MM.1S (cell line): Measurements from ENCODE around the gene OR8A1.

Experiments
- DNase-seq: peaks from one replicate; pipeline ENCODE4 v3.0.0-alpha.2; 2015
- H2AFZ ChIP-seq: fragments of 300-600 bp; sonication (generic); 2 replicates; pipeline ENCODE4 v1.6.0; 2016; ENCODE audit warnings: antibody characterized with exemption, low read length
- H3F3A ChIP-seq: fragments of 300-600 bp; sonication (generic); 2 replicates; pipeline ENCODE4 v1.6.1; 2016; ENCODE audit warnings: mild to moderate bottlenecking, antibody characterized with exemption, low read length, moderate library complexity, mixed read lengths; ENCODE audit not compliant: insufficient read depth
- H3K27ac ChIP-seq: fragments of 300-600 bp; sonication (generic); 2 replicates; pipeline ENCODE4 v1.5.1; 2016; ENCODE audit warnings: mild to moderate bottlenecking, low read length
- H3K27me3 ChIP-seq: fragments of 300-600 bp; sonication (generic); replicated peaks from 2 replicates; pipeline ENCODE4 v1.6.0; 2016; ENCODE audit warnings: low read length; ENCODE audit not compliant: insufficient read depth
- H3K36me3 ChIP-seq: fragments of 300-600 bp; sonication (generic); replicated peaks from 2 replicates; pipeline ENCODE4 v1.6.1; 2016; ENCODE audit warnings: mild to moderate bottlenecking, low read length, mixed read lengths; ENCODE audit not compliant: insufficient read depth
- H3K4me1 ChIP-seq: fragments of 300-600 bp; sonication (generic); 2 replicates; pipeline ENCODE4 v1.6.1; 2016; ENCODE audit warnings: low read length, mixed read lengths
- H3K4me2 ChIP-seq: fragments of 300-600 bp; sonication (generic); 2 replicates; pipeline ENCODE4 v1.6.0; 2016; ENCODE audit warnings: low read depth, low read length
- H3K4me3 ChIP-seq: fragments of 300-600 bp; sonication (generic); 2 replicates; pipeline ENCODE4 v1.5.1; 2016; ENCODE audit warnings: low read length, mixed read lengths
- H3K79me2 ChIP-seq: fragments of 300-600 bp; sonication (generic); 2 replicates; pipeline ENCODE4 v1.6.1; 2016; ENCODE audit warnings: mixed run types, low read length, mixed read lengths
- H3K9ac ChIP-seq: fragments of 300-600 bp; sonication (generic); 2 replicates; pipeline ENCODE4 v1.6.1; 2016; ENCODE audit warnings: low read length, mixed read lengths
- H3K9me2 ChIP-seq: fragments of 300-600 bp; sonication (generic); replicated peaks from 2 replicates; pipeline ENCODE4 v1.6.1; 2016; ENCODE audit warnings: mild to moderate bottlenecking, low read length, mixed read lengths; ENCODE audit not compliant: insufficient read depth
- H3K9me3 ChIP-seq: fragments of 300-600 bp; sonication (generic); replicated peaks from 2 replicates; pipeline ENCODE4 v1.6.1; 2016; ENCODE audit warnings: mild to moderate bottlenecking, low read length, mixed read lengths; ENCODE audit not compliant: insufficient read depth
- H4K20me1 ChIP-seq: fragments of 300-600 bp; sonication (generic); 2 replicates; pipeline ENCODE4 v1.6.1; 2016; ENCODE audit warnings: mild to moderate bottlenecking, low read length, moderate library complexity, mixed read lengths; ENCODE audit not compliant: insufficient read depth
- EZH2 ChIP-seq: fragments of 300-600 bp; sonication (generic); optimal IDR thresholded peaks from 2 replicates; pipeline ENCODE3; 2017; ENCODE audit warnings: low read depth, mild to moderate bottlenecking, antibody characterized with exemption, low read length, mixed read lengths
- EZH2phosphoT487 ChIP-seq: fragments of 300-600 bp; sonication (generic); IDR thresholded peaks from 2 replicates; pipeline ENCODE4 v1.6.1; 2018; ENCODE audit warnings: antibody characterized with exemption, low read length
- TF ChIP-seq, protein P1 (sequence below): fragments of 300-600 bp; sonication (generic); IDR thresholded peaks from 2 replicates; pipeline ENCODE4 v1.5.1; 2016; ENCODE audit warnings: antibody characterized with exemption, low read length, mixed read lengths

The OR8A1 gene

DNA sequence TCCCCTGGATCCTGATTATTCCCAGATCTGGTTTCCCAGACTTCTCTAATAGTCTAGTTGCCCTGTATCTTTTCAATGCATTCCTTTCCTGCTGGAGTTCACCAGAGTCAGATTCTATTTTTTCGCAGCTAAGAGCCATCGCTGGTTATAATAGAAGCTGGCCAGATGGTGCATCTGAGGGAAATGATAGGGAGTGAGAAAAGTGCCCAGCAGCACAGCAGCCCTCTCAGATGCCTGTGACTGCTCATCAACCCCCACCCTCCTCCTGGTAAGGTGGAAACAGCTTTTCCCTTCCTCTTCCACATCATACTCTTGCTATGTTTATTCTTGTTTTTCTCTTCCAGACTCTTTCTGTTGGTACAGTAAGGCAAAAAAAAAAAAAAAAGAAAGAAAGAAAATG is 12.8 kb downstream of the OR8A1 start:
- H3K27me3 ChIP-seq, result no peaks in the 10 kb centered on the region
- H3K27ac ChIP-seq, result no peak overlapping the region
- H3F3A ChIP-seq, result no peaks in the 10 kb centered on the region
- TF ChIP-seq EZH2 (no peak), EZH2phosphoT487 (no peak)
- TF ChIP-seq, protein P1, sequence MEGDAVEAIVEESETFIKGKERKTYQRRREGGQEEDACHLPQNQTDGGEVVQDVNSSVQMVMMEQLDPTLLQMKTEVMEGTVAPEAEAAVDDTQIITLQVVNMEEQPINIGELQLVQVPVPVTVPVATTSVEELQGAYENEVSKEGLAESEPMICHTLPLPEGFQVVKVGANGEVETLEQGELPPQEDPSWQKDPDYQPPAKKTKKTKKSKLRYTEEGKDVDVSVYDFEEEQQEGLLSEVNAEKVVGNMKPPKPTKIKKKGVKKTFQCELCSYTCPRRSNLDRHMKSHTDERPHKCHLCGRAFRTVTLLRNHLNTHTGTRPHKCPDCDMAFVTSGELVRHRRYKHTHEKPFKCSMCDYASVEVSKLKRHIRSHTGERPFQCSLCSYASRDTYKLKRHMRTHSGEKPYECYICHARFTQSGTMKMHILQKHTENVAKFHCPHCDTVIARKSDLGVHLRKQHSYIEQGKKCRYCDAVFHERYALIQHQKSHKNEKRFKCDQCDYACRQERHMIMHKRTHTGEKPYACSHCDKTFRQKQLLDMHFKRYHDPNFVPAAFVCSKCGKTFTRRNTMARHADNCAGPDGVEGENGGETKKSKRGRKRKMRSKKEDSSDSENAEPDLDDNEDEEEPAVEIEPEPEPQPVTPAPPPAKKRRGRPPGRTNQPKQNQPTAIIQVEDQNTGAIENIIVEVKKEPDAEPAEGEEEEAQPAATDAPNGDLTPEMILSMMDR, result no peak
- H3K4me1 ChIP-seq, result no peaks in the 10 kb centered on the region
- no peaks in the 10 kb centered on the region for H3K9me2 ChIP-seq
- no peak overlapping the region for H2AFZ ChIP-seq
- H3K9ac ChIP-seq, result no peak overlapping the region
- H3K4me2 ChIP-seq, result no peak overlapping the region
- H3K4me3 ChIP-seq, result no peak overlapping the region
- H4K20me1 ChIP-seq, result no peaks in the 10 kb centered on the region
- no peaks in the 10 kb centered on the region for H3K79me2 ChIP-seq
- H3K36me3 ChIP-seq, result no peaks in the 10 kb centered on the region
- no peaks in the 10 kb centered on the region for H3K9me3 ChIP-seq
- no peak for DNase-seq

- TF ChIP-seq EZH2phosphoT487 (no peak), EZH2 (no peak)
- TF ChIP-seq, protein P1, result no peak
- DNase-seq, result no peak
Measured at GRCh38 chr11:124583781-124584180, 14.0 kb downstream of the OR8A1 start.

GRCh38 chr11:124584681-124585372 is 15.0 kb downstream of the OR8A1 start:
- TF ChIP-seq, protein P1, result no peak
- TF ChIP-seq EZH2 (no peak), EZH2phosphoT487 (no peak)
- no peaks in the 10 kb centered on the region for H3K36me3 ChIP-seq
- DNase-seq, result no peak
- H4K20me1 ChIP-seq, result no peaks in the 10 kb centered on the region
- no peak overlapping the region for H2AFZ ChIP-seq
- H3F3A ChIP-seq, result no peaks in the 10 kb centered on the region
- no peak overlapping the region for H3K9ac ChIP-seq
- no peak overlapping the region for H3K4me2 ChIP-seq
- H3K79me2 ChIP-seq, result no peaks in the 10 kb centered on the region
- no peaks in the 10 kb centered on the region for H3K9me3 ChIP-seq
- no peaks in the 10 kb centered on the region for H3K27me3 ChIP-seq
- 0 out of 2 replicates have a peak, but pooled peaks cover 4% of the 10 kb centered on the region for H3K4me1 ChIP-seq
- H3K9me2 ChIP-seq, result no peaks in the 10 kb centered on the region
- H3K27ac ChIP-seq, result no peak overlapping the region
- H3K4me3 ChIP-seq, result no peak overlapping the region

More at GRCh38 chr11:124583781-124584180, 14.0 kb downstream of the OR8A1 start:
- no peaks in the 10 kb centered on the region for H3K9me3 ChIP-seq
- no peak overlapping the region for H2AFZ ChIP-seq
- H3K36me3 ChIP-seq, result no peaks in the 10 kb centered on the region
- H3K27ac ChIP-seq, result no peak overlapping the region
- no peak overlapping the region for H3K9ac ChIP-seq
- no peak overlapping the region for H3K4me3 ChIP-seq
- H3F3A ChIP-seq, result no peaks in the 10 kb centered on the region
- no peaks in the 10 kb centered on the region for H3K79me2 ChIP-seq
- no peaks in the 10 kb centered on the region for H3K9me2 ChIP-seq
- no peaks in the 10 kb centered on the region for H3K27me3 ChIP-seq
- no peaks in the 10 kb centered on the region for H3K4me1 ChIP-seq
- no peak overlapping the region for H3K4me2 ChIP-seq
- no peaks in the 10 kb centered on the region for H4K20me1 ChIP-seq
